HG02798 (cell line): Measurements from ENCODE around the gene STAM.

Experiments used
- ATAC-seq: cut with Tn5 transposase; IDR thresholded peaks from one replicate; pipeline ENCODE4 v1.9.1; 2021; ENCODE audit warnings: mild to moderate bottlenecking; ENCODE audit not compliant: unreplicated experiment, poor library complexity

The STAM gene

GRCh38 chr10:17756557-17757217 is 112.7 kb downstream of the STAM start:
- ATAC-seq: peak; percentile 91

GRCh38 chr10:17758200-17758599 is 114.2 kb downstream of the STAM start:
- no peak for ATAC-seq

DNA sequence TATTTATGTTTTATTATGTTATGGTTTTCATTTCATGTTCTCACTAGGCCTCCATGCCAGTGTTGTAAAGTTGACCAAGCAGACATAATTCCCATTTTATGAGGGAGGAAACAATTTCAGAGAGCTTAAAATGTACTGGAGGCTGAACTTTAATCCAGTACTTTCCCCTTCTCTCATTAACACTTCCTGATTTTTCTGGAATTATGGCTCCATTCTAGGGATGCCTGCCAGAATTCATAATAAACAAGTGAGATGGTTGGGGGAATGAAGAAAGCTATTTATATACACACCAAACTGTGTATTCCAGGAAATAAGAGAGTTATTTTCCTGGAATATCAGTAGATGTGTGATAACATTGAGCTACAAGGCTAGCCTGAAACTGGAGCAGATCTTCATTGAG is 114.9 kb downstream of the STAM start:
- no peak for ATAC-seq

GRCh38 chr10:17764142-17764541 is 120.2 kb downstream of the STAM start:
- no peak for ATAC-seq

DNA sequence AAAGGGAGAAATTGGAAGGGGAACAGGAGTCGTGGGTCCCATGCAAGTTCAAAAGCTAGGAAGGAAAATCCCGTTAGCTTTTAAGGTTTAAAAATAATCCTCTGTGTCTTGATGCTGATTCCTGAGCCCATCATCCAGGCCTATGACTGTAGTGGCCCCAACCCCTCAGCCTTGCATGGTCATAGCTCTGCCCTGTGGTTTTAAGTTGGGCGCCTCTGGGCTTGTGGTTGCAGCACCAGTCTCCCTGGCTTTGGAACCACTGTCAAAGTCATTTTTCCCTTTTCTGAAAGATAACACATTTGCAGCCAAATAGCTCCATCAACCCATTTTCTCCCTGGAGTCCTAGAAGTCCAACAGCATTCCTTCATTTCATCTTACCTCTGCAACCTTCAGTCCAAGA is 121.7 kb downstream of the STAM start:
- ATAC-seq: no peak
